ENCODE data around the gene CGB8. TPM values are rescaled to one million over a fixed set of nuclear protein-coding genes. Genes with fewer than 3 reads are reported as not detected.

The CGB8 gene
- total RNA-seq, 6 donors from 2014 or later = not detected

- no peak for TF ChIP-seq POLR2A (IDR thresholded peaks at IDR 0.05)
- no peak for TF ChIP-seq POLR2AphosphoS5 (IDR thresholded peaks at IDR 0.05)
- no peak for TF ChIP-seq EP300 (IDR thresholded peaks at IDR 0.05)
- no peak for TF ChIP-seq CTCF (IDR thresholded peaks at IDR 0.05)
These were observed 34.6 kb downstream of the CGB8 start for GRCh38 chr19:49014123-49014869.

GRCh38 chr19:49011194-49011593 lies 37.7 kb downstream of the CGB8 start:
- WGBS, 2 donors = 75 to 85% methylated on average over 4 to 17 of the region's 17 CpGs
- Histone ChIP-seq H3K36me3 (peaks cover 15 to 91% (median 51%) of the 10 kb centered on the region in 4 donors), H3K27me3 (no peaks in the 10 kb centered on the region), H3K4me1 (no peaks in the 10 kb centered on the region), H3K27ac (no peak overlapping the region), H3K4me3 (no peak overlapping the region), H3K9me3 (no peaks in the 10 kb centered on the region)
- ATAC-seq (ENCODE audit: low FRiP score in 2 of 2) = peak in 1 of 2 donors; percentile 20
- peak in 1 of 2 donors; percentile 48 for DNase-seq
- TF ChIP-seq POLR2A (IDR thresholded peaks at IDR 0.05) (no peak), CTCF (IDR thresholded peaks at IDR 0.05) (no peak), POLR2AphosphoS5 (IDR thresholded peaks at IDR 0.05) (no peak), EP300 (IDR thresholded peaks at IDR 0.05) (no peak)

More at GRCh38 chr19:49014123-49014869, 34.6 kb downstream of the CGB8 start:
- Histone ChIP-seq H3K9me3 (no peaks in the 10 kb centered on the region), H3K27me3 (no peaks in the 10 kb centered on the region), H3K4me3 (no peak overlapping the region), H3K36me3 (peaks cover 0 to 65% (median 35%) of the 10 kb centered on the region in 4 donors), H3K4me1 (peaks cover 11 to 21% (median 20%) of the 10 kb centered on the region in 4 donors), H3K27ac (no peak overlapping the region)
- ATAC-seq (ENCODE audit: low FRiP score in 2 of 2) (no peak), DNase-seq (peak in 1 of 2 donors; percentile 80)
- 94 to 95% methylated on average over 25 to 32 of the region's 32 CpGs for whole genome bisulfite sequencing, 2 donors

- H3K27me3 ChIP-seq = no peaks in the 10 kb centered on the region
- no peak overlapping the region for H3K4me3 ChIP-seq
- no peaks in the 10 kb centered on the region for H3K4me1 ChIP-seq
- no peaks in the 10 kb centered on the region for H3K9me3 ChIP-seq
- ATAC-seq (ENCODE audit: low FRiP score in 2 of 2) = no peak
- H3K27ac ChIP-seq = no peak overlapping the region
- DNase-seq = peak in 1 of 2 donors; percentile 53
- TF ChIP-seq POLR2A (IDR thresholded peaks at IDR 0.05) (no peak), CTCF (IDR thresholded peaks at IDR 0.05) (no peak), EP300 (IDR thresholded peaks at IDR 0.05) (no peak), POLR2AphosphoS5 (IDR thresholded peaks at IDR 0.05) (no peak)
- H3K36me3 ChIP-seq = peaks cover 16 to 91% (median 55%) of the 10 kb centered on the region in 4 donors
- 92 to 93% methylated on average over 14 to 18 of the region's 18 CpGs for WGBS, 2 donors
These were observed 38.5 kb downstream of the CGB8 start for GRCh38 chr19:49010453-49010852.

GRCh38 chr19:49009828-49010227 lies 39.1 kb downstream of the CGB8 start:
- H3K4me3 ChIP-seq = no peak overlapping the region
- 95 to 96% methylated on average over 14 to 18 of the region's 18 CpGs for WGBS, 2 donors
- H3K4me1 ChIP-seq = no peaks in the 10 kb centered on the region
- no peaks in the 10 kb centered on the region for H3K9me3 ChIP-seq
- H3K27me3 ChIP-seq = no peaks in the 10 kb centered on the region
- ATAC-seq (ENCODE audit: low FRiP score in 2 of 2) (no peak), DNase-seq (peak in 1 of 2 donors; percentile 53)
- no peak overlapping the region for H3K27ac ChIP-seq
- peaks cover 22 to 91% (median 57%) of the 10 kb centered on the region in 4 donors for H3K36me3 ChIP-seq
- TF ChIP-seq EP300 (IDR thresholded peaks at IDR 0.05) (no peak), POLR2A (IDR thresholded peaks at IDR 0.05) (no peak), CTCF (IDR thresholded peaks at IDR 0.05) (no peak), POLR2AphosphoS5 (IDR thresholded peaks at IDR 0.05) (no peak)

Data from upper lobe of left lung (tissue), 6 donors.